HL-60 (cell line): ENCODE results near the gene DGLUCY.

Experiments
- DNase-seq, 2 experiments: peaks; one replicate each; pipeline ENCODE4 v3.0.0-alpha.2; 2010 to 2020; ENCODE audit warnings: low read depth in 1 of 2, low spot score in 1 of 2
- H3K27ac ChIP-seq: fragments of 250-450 bp; sonication (Bioruptor Pico); replicated peaks from 2 replicates; pipeline ENCODE4 v1.5.1; 2020; ENCODE audit warnings: mild to moderate bottlenecking, moderate library complexity
- H3K27me3 ChIP-seq: fragments of 250-450 bp; sonication (Bioruptor Pico); 2 replicates; pipeline ENCODE4 v1.5.1; 2021; ENCODE audit warnings: mild to moderate bottlenecking, moderate library complexity; ENCODE audit not compliant: insufficient read depth, poor library complexity, severe bottlenecking
- H3K4me3 ChIP-seq: replicated peaks from 2 replicates; pipeline ENCODE4 v1.5.1; 2011; ENCODE audit warnings: mild to moderate bottlenecking, control low read depth, low read length; ENCODE audit not compliant: insufficient read depth
- GABPA ChIP-seq: IDR thresholded peaks from 2 replicates; pipeline ENCODE4 v1.6.1; 2012; ENCODE audit warnings: low read depth
- POLR2AphosphoS5 ChIP-seq: IDR thresholded peaks from 2 replicates; pipeline ENCODE4 v1.6.1; 2012; ENCODE audit warnings: low read depth
- SPI1 ChIP-seq: IDR thresholded peaks from 2 replicates; pipeline ENCODE4 v1.6.1; 2012; ENCODE audit warnings: low read depth, mild to moderate bottlenecking, borderline replicate concordance
- TF ChIP-seq, protein P1 (sequence below): IDR thresholded peaks from one replicate; pipeline ENCODE4 v1.5.1; 2011; ENCODE audit warnings: low read length, control low read depth, inconsistent platforms; ENCODE audit not compliant: insufficient read depth
- TF ChIP-seq, protein P2 (sequence below): IDR thresholded peaks from 2 replicates; pipeline ENCODE4 v1.6.1; 2012; ENCODE audit warnings: low read depth; ENCODE audit not compliant: insufficient replicate concordance

The DGLUCY gene

DNA sequence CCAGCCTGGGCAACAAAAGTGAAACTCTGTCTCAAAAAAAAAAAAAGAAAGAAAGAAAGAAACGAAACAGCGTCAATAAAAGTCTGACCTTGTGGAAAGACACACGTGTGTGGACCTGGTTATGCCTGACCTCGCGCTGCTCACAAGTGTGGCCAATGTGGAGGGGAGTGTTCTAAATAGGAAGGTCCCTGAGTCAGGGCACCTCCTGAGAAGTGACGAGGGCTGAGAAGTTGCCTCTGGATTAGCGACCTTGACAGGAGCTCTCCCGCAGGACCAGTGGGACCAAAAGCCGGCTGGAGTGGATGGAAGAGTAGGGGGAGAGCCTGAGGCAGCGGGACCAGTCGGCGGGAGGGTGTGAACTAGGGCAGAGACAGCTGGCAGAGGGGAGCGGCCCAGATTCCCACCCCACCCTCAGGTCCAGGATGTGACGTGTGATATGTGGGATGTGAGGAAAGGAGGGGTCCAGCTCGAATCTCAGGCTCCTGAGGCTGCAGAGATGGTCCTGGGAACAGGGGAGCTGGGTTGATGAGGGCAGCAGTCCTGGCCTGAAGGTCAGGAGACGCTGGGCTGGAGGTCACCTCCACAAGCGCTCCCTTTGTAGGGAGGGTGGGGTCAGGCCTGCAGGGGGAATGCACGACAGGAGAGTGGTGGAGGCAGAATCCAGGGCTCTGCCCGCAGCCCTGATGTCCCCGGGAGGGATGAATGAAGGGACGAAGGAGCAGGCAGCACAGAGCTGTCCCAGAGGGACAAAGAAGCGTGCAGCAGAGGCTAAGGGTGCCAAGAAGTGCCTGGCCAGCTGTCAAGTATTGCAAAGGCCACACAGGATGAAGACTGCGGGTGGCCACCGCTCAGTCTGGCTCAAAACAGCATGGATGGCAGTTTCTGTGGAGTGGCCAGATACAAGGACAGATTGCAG is 155.5 kb downstream of the DGLUCY start:
- no peak for DNase-seq
- Histone ChIP-seq H3K27ac (no peak overlapping the region), H3K4me3 (no peak overlapping the region), H3K27me3 (peaks cover 7% of the 10 kb centered on the region)
- no peak for TF ChIP-seq SPI1

DNA sequence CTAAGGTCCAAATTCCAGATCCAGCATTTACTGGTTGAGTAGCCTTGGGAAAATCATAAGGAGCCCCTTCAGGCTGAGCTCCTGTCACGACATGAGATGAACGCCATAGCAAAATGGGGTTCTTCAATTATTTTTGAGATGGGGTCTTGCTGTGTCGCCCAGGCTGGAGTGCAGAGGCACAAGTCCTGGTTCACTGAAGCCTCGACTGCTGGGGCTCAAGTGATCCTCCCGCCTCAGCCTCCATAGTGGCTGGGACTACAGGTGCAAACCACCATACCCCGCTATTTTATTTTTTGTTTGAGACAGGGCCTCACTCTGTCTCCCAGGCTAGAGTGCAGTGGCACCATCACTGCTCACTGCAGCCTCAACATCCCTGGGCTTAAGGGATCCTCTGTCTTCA is 156.3 kb downstream of the DGLUCY start:
- H3K27me3 ChIP-seq, result peaks cover under 1% of the 10 kb centered on the region
- H3K4me3 ChIP-seq, result no peak overlapping the region
- DNase-seq, result no peak
- no peak for TF ChIP-seq SPI1
- H3K27ac ChIP-seq, result no peak overlapping the region

DNA sequence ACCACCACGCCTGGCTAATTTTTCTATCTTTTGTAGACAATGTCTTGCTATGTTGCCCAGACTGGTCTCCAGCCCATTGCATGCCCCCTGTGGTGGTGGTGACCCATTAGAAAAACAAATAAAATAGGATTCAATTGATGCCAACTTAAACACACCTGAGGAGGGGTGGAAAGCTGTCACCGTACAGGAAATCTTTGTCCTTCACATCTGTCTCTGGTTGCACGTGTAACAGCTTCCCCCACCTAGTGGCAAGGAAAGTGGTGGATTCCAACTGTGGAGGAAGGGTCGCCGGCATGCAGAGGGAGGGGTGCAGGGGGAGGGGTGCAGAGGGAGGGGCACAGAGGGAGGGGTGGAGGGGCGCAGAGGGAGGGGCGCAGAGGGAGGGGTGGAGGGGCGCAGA is 156.7 kb downstream of the DGLUCY start:
- H3K27me3 ChIP-seq, result no peaks in the 10 kb centered on the region
- DNase-seq, result no peak
- H3K4me3 ChIP-seq, result no peak overlapping the region
- no peak overlapping the region for H3K27ac ChIP-seq
- TF ChIP-seq, protein P1, sequence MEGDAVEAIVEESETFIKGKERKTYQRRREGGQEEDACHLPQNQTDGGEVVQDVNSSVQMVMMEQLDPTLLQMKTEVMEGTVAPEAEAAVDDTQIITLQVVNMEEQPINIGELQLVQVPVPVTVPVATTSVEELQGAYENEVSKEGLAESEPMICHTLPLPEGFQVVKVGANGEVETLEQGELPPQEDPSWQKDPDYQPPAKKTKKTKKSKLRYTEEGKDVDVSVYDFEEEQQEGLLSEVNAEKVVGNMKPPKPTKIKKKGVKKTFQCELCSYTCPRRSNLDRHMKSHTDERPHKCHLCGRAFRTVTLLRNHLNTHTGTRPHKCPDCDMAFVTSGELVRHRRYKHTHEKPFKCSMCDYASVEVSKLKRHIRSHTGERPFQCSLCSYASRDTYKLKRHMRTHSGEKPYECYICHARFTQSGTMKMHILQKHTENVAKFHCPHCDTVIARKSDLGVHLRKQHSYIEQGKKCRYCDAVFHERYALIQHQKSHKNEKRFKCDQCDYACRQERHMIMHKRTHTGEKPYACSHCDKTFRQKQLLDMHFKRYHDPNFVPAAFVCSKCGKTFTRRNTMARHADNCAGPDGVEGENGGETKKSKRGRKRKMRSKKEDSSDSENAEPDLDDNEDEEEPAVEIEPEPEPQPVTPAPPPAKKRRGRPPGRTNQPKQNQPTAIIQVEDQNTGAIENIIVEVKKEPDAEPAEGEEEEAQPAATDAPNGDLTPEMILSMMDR, result no peak
- TF ChIP-seq GABPA (no peak), POLR2AphosphoS5 (no peak), SPI1 (no peak)
- TF ChIP-seq, protein P2, sequence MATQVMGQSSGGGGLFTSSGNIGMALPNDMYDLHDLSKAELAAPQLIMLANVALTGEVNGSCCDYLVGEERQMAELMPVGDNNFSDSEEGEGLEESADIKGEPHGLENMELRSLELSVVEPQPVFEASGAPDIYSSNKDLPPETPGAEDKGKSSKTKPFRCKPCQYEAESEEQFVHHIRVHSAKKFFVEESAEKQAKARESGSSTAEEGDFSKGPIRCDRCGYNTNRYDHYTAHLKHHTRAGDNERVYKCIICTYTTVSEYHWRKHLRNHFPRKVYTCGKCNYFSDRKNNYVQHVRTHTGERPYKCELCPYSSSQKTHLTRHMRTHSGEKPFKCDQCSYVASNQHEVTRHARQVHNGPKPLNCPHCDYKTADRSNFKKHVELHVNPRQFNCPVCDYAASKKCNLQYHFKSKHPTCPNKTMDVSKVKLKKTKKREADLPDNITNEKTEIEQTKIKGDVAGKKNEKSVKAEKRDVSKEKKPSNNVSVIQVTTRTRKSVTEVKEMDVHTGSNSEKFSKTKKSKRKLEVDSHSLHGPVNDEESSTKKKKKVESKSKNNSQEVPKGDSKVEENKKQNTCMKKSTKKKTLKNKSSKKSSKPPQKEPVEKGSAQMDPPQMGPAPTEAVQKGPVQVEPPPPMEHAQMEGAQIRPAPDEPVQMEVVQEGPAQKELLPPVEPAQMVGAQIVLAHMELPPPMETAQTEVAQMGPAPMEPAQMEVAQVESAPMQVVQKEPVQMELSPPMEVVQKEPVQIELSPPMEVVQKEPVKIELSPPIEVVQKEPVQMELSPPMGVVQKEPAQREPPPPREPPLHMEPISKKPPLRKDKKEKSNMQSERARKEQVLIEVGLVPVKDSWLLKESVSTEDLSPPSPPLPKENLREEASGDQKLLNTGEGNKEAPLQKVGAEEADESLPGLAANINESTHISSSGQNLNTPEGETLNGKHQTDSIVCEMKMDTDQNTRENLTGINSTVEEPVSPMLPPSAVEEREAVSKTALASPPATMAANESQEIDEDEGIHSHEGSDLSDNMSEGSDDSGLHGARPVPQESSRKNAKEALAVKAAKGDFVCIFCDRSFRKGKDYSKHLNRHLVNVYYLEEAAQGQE, result no peak

DNA sequence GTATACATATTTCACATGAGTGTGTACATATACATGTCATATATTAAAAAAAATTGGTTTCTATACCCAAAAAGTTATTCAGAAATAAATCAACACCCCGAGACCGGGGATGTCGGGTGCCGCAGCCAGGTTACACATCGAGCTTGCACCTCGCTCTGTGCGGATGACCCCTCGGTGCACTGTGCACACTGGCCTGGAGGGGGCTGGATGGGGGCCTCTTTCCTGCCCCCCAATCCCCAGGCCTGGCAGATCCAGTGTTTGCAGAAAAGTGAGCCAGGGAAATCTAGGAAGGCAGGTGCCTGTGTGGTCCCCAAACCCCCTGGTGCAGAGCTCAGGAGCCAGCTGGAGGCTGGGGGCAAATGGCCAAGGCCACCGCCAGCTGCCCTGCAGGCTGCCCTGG is 157.8 kb downstream of the DGLUCY start:
- no peak for DNase-seq
- TF ChIP-seq, protein P1, result no peak
- Histone ChIP-seq H3K27ac (no peak overlapping the region), H3K27me3 (no peaks in the 10 kb centered on the region), H3K4me3 (no peak overlapping the region)

DNA sequence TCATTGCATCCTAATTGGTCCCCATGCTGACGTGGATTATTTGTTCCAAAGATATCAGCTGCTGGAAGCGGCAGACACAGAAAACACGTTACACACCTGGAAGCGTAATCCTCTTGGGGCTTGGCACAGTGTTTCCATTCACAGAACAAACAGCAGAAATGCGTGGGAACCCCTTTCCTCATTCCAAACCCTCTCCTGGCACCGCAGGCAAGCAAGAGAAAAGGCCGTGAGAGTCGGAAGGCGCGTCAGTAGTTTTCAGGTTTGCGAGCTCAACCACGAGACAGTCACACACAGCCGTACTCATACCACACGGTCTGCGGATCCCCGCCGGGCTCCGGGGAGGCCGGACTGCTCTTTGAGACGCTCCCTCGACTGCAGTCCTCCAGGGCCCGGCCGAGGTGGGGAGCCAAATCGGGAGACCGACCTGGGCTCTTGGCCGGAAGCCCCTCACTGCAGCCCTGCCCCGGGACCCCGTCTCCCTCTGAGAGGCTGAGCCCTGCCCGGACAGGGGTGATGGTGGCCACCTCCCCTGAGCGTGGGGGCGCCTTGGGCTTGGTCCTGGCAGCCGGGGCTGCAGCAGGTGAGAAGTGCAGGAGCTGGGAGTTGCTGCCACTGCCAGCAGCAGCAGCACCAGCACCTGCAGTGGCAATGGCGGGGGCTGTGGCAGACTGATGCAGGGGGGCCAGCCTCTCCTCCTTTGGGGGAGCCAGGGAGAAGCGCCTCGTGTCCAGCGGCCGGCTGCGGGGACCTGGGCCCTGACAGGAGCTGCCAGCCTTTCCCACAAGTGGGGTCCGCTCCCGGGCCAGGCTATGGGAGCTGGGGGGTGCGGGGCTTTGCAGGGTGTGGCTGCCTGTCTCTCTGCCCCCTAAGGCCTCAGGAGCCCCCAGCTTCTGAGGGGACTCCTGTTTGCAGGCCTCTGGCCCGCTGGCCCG is 158.7 kb downstream of the DGLUCY start:
- H3K4me3 ChIP-seq, result no peak overlapping the region
- H3K27me3 ChIP-seq, result no peaks in the 10 kb centered on the region
- TF ChIP-seq, protein P2, result no peak
- no peak for TF ChIP-seq POLR2AphosphoS5
- no peak for TF ChIP-seq SPI1
- no peak for TF ChIP-seq GABPA
- TF ChIP-seq, protein P1, result no peak
- no peak for DNase-seq
- H3K27ac ChIP-seq, result no peak overlapping the region
